Glutamatergic neuron (in vitro differentiated cells): ENCODE results near the gene DLST. TPM values are rescaled to one million over a fixed set of nuclear protein-coding genes. Genes with fewer than 3 reads are reported as not detected.

Experiments
- DNase-seq: peaks from one replicate; pipeline ENCODE4 v3.0.0; 2022
- H3K27ac Mint-ChIP-seq: one replicate; pipeline ENCODE4 v1.8.0; 2020; ENCODE audit warnings: mild to moderate bottlenecking, mixed read lengths, inconsistent platforms; ENCODE audit not compliant: unreplicated experiment
- H3K27me3 Mint-ChIP-seq: one replicate; pipeline ENCODE4 v1.8.0; 2020; ENCODE audit warnings: mild to moderate bottlenecking, moderate library complexity, mixed read lengths, inconsistent platforms; ENCODE audit not compliant: unreplicated experiment
- H3K36me3 Mint-ChIP-seq: one replicate; pipeline ENCODE4 v1.8.0; 2020; ENCODE audit warnings: mild to moderate bottlenecking, mixed read lengths, inconsistent platforms; ENCODE audit not compliant: unreplicated experiment
- H3K4me1 Mint-ChIP-seq: one replicate; pipeline ENCODE4 v1.8.0; 2020; ENCODE audit warnings: mild to moderate bottlenecking, low read depth, mixed read lengths, inconsistent platforms; ENCODE audit not compliant: unreplicated experiment
- H3K4me3 Mint-ChIP-seq: one replicate; pipeline ENCODE4 v1.8.0; 2020; ENCODE audit warnings: mild to moderate bottlenecking, mixed read lengths, inconsistent platforms; ENCODE audit not compliant: unreplicated experiment
- H3K9me3 Mint-ChIP-seq: one replicate; pipeline ENCODE4 v1.8.0; 2020; ENCODE audit warnings: mild to moderate bottlenecking, moderate library complexity, mixed read lengths, inconsistent platforms; ENCODE audit not compliant: unreplicated experiment
- total RNA-seq: library from RNA; stranded (reverse); fragmentation: NEBNext Ultra II Directional; extraction: Animal tissue kit (Norgen Biotek cat#: 25700); gene quantifications from one replicate; pipeline ENCODE4 v1.2.1, GENCODE V29; 2021; ENCODE audit not compliant: unreplicated experiment
- TF ChIP-seq, protein P1 (sequence below): fragments of 200-600 bp; sonication (generic); IDR thresholded peaks from one replicate; pipeline ENCODE4 v1.5.0; 2021; ENCODE audit not compliant: partially characterized antibody, unreplicated experiment

The DLST gene
- total RNA-seq, 1 donor from 2014 or later, result 114 TPM

DNA sequence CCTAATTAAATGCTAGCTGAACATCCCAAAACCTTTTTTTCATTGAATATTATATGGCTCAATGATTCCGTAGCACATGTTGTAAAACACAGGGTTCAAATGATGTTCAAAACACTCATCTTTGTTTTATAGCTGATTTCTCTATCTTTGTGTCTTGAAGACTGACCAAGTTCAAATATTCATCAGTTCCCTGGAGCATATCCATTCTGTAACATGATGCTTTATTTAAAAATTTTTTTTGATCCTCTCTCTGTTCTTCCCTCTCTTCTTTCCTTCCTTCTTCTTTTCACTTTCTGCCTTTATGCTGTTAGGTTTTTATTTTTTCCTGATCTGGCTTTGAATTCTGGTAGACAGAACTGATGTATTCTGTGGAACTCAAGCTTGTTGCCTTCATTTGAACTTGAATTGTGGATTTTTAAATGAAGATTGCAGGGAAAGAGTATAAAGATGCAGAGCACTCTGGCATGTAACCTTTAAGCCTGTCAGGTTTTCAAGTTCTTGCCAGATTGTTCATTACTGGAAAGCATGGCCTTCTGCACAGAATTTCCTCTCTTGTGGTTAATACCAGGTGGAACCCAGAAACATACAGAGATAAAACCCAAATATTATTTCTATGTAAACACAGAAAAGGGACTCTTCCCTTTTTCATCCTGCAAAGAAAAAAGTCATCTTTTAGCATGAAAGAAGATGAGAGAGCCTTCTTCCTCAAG, 45.3 kb upstream of the DLST start:
- Mint-ChIP-seq H3K4me3 (no peak overlapping the region), H3K4me1 (no peaks in the 10 kb centered on the region)

DNA sequence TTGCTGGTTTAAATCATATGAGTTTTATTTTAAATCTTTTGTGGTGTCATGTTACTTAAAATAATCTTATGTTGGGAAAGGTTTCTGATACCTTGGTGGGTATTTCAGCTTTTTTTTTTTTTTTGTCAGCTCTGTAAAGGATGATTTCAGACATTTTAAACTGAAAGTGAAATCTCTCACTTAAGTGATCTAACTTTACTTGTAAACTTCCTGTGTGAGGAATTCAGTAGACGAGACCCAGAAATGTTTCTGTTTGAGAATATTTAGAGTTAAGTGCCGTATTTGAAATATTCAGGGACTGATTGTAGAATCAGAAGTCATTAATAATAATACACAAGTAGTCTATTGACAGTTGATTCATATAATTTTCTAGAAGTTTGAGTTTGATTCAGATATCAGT, 43.5 kb upstream of the DLST start:
- H3K4me3 Mint-ChIP-seq, result no peak overlapping the region
- peaks cover 2% of the 10 kb centered on the region for H3K4me1 Mint-ChIP-seq
- no peaks in the 10 kb centered on the region for H3K27me3 Mint-ChIP-seq
- TF ChIP-seq, protein P1, sequence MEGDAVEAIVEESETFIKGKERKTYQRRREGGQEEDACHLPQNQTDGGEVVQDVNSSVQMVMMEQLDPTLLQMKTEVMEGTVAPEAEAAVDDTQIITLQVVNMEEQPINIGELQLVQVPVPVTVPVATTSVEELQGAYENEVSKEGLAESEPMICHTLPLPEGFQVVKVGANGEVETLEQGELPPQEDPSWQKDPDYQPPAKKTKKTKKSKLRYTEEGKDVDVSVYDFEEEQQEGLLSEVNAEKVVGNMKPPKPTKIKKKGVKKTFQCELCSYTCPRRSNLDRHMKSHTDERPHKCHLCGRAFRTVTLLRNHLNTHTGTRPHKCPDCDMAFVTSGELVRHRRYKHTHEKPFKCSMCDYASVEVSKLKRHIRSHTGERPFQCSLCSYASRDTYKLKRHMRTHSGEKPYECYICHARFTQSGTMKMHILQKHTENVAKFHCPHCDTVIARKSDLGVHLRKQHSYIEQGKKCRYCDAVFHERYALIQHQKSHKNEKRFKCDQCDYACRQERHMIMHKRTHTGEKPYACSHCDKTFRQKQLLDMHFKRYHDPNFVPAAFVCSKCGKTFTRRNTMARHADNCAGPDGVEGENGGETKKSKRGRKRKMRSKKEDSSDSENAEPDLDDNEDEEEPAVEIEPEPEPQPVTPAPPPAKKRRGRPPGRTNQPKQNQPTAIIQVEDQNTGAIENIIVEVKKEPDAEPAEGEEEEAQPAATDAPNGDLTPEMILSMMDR, result no peak
- H3K27ac Mint-ChIP-seq, result no peak overlapping the region
- no peaks in the 10 kb centered on the region for H3K9me3 Mint-ChIP-seq
- H3K36me3 Mint-ChIP-seq, result no peaks in the 10 kb centered on the region
- DNase-seq, result no peak

More for the DNA sequence above, 45.3 kb upstream of the DLST start:
- TF ChIP-seq, protein P1, result no peak
- H3K27me3 Mint-ChIP-seq, result no peaks in the 10 kb centered on the region
- H3K36me3 Mint-ChIP-seq, result no peaks in the 10 kb centered on the region
- no peaks in the 10 kb centered on the region for H3K9me3 Mint-ChIP-seq
- no peak for DNase-seq
- no peak overlapping the region for H3K27ac Mint-ChIP-seq

DNA sequence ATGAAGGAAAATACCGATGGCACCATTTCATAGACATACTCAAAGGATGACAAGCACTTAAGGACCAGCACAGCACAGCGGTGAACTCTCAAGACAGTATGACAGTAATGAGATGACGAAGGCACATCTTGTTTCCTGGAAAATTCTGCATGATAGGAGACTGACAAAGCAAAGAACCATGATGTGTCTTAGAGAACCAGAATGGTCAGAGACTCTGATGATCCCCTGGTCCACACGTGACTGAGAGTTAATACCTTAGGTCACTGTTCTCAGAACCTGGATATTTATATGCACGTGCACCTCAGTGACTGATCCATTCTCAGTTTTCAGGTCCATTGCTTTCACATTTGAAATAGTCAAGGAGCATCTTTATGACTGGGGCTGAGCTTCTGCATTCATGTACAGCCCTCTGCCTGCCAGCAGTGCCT, 41.1 kb upstream of the DLST start:
- no peaks in the 10 kb centered on the region for H3K9me3 Mint-ChIP-seq
- DNase-seq, result no peak
- no peak overlapping the region for H3K4me3 Mint-ChIP-seq
- no peaks in the 10 kb centered on the region for H3K36me3 Mint-ChIP-seq
- no peak overlapping the region for H3K27ac Mint-ChIP-seq
- H3K27me3 Mint-ChIP-seq, result no peaks in the 10 kb centered on the region
- TF ChIP-seq, protein P1, result no peak
- peaks cover 2% of the 10 kb centered on the region for H3K4me1 Mint-ChIP-seq

DNA sequence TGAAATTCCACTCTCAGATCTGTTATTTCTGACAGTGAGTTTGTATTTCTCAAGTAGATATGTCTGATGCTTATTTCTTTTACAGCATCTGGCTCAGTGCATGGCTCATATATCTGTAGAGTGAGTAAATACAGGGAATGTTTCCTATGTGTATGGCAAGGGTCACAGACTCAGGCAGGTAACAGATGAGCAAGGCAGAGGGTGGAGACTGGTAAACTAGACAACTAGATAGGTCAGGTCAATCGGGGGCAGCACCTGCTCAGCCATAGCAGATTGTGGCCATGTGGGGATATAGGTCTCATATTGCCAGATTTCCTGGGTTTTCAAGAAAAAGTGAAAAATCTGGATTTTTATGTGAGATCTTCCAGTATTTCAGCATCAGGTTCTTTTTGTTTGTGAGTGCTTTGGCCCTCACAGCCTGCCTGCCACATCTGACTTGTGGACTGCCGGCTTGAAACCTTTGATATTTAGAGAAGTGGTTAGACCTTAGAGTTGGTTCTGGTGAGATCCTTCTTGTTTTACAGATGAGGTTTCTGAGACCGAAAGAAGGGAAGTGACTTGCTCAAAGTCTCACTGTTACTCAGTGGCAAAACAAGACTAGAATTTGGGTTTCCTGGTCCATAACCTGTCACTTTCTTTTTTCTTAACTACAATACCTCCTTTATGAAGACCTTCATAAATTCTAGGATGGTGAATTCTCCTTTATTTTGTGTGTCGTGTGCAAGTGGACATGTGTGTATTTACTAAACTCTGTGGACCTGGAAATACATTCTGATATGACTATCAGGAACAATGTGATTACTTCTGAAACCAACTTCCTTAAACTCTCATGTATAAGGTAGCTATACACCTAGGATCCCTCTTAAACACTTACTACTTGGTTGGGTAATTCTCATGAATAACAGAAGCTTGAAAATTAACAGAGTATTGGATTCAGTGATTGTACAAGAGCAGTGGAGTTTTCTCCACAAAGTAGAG, 40.2 kb upstream of the DLST start:
- H3K27ac Mint-ChIP-seq, result no peak overlapping the region
- H3K27me3 Mint-ChIP-seq, result peaks cover 2% of the 10 kb centered on the region
- peaks cover 2% of the 10 kb centered on the region for H3K4me1 Mint-ChIP-seq
- no peak for DNase-seq
- H3K9me3 Mint-ChIP-seq, result no peaks in the 10 kb centered on the region
- no peak overlapping the region for H3K4me3 Mint-ChIP-seq
- TF ChIP-seq, protein P1, result no peak
- no peaks in the 10 kb centered on the region for H3K36me3 Mint-ChIP-seq
